Measurements from ENCODE around the gene EIF3I. TPM values are rescaled to one million over a fixed set of nuclear protein-coding genes. Genes with fewer than 3 reads are reported as not detected.

The EIF3I gene
- polyA plus RNA-seq, 2 of the 4 experiments (the other 2 are of a cell fraction): 300 to 318 TPM

DNA sequence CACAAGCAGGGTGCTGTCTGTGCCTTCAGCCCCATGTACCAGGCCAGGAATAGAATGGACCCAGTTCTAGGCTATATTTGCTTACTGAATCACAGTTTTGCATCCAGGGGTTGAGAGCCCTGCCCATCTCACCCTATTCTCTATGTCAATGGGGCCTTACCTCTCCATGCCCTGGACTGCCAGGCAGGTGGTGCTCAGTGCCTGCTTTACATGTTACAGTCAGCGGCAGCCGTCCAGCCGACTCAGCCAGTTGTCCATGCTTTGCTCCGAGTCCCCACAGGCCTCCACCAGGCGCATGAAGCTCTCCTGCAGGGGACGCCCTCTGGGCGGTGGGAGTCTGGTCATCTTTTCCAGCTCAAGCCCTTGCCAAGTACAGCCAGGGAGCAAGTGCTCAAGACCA is 12.6 kb downstream of the EIF3I start:
- FAIRE-seq (no peak), DNase-seq (ENCODE audit: low read depth in 1 of 2, low spot score in 1 of 2) (peak in 1 of 2 experiments; percentile 24), ATAC-seq (peak; percentile 36 to 40; a peak in 5 of 6 replicates)
- ChIA-PET POLR2A (interaction anchor here (0.6 kb wide), 1 partner anchor 56 kb away, joined by 3 read pairs; the partner anchor contains the start of gene TXLNA), CTCF (interaction anchor here (0.8 to 1.4 kb wide), 4 partner anchors 8 to 97 kb away, joined by 3 to 4 read pairs (median 3); no protein-coding TSS in a partner anchor)
- Histone ChIP-seq H3K27ac (peak overlapping the region; percentile 79 to 87), H3K4me2 (no peak overlapping the region), H3K4me1 (peaks cover 35% of the 10 kb centered on the region), H3K9me3 (no peaks in the 10 kb centered on the region), H3K4me3 (no peak overlapping the region)
- TF ChIP-seq SREBF2 (IDR thresholded peaks at IDR 0.05) (no peak), MYC (IDR thresholded peaks at IDR 0.05; ENCODE audit: borderline replicate concordance, low read length) (no peak), SMC3 (IDR thresholded peaks at IDR 0.05) (no peak), RARB (CRISPR knock-in tag; IDR thresholded peaks at IDR 0.05) (no peak), JUN (IDR thresholded peaks at IDR 0.05) (no peak), CHD4 (IDR thresholded peaks at IDR 0.05; ENCODE audit: borderline replicate concordance) (no peak), HOXB13 (CRISPR knock-in tag; IDR thresholded peaks at IDR 0.05; ENCODE audit: low read depth) (no peak), GATA3 (IDR thresholded peaks at IDR 0.05; ENCODE audit: borderline replicate concordance) (no peak), ZSCAN20 (CRISPR knock-in tag; IDR thresholded peaks at IDR 0.05) (no peak), RCOR1 (IDR thresholded peaks at IDR 0.05; ENCODE audit: low read depth, low read length) (no peak), RNF2 (IDR thresholded peaks at IDR 0.05; ENCODE audit: borderline replicate concordance, low read depth) (no peak), JUNB (IDR thresholded peaks at IDR 0.05) (no peak), CBX2 (IDR thresholded peaks at IDR 0.05; ENCODE audit: borderline replicate concordance, low read depth) (no peak), HDAC2 (IDR thresholded peaks at IDR 0.05) (no peak), TFCP2L1 (CRISPR knock-in tag; IDR thresholded peaks at IDR 0.05) (no peak), CHD2 (IDR thresholded peaks at IDR 0.05; ENCODE audit: low read length, partially characterized antibody) (no peak), NR3C1 (IDR thresholded peaks at IDR 0.05) (no peak), EHMT2 (IDR thresholded peaks at IDR 0.05; ENCODE audit: low read depth) (no peak), KDM5A (IDR thresholded peaks at IDR 0.05) (no peak)
- TF ChIP-seq, protein P1, sequence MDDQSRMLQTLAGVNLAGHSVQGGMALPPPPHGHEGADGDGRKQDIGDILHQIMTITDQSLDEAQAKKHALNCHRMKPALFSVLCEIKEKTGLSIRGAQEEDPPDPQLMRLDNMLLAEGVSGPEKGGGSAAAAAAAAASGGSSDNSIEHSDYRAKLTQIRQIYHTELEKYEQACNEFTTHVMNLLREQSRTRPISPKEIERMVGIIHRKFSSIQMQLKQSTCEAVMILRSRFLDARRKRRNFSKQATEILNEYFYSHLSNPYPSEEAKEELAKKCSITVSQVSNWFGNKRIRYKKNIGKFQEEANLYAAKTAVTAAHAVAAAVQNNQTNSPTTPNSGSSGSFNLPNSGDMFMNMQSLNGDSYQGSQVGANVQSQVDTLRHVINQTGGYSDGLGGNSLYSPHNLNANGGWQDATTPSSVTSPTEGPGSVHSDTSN (IDR thresholded peaks at IDR 0.05): no peak
- WGBS (ENCODE audit: missing lambda C conversion rate): 85% methylated on average over 5 of the region's 7 CpGs

DNA sequence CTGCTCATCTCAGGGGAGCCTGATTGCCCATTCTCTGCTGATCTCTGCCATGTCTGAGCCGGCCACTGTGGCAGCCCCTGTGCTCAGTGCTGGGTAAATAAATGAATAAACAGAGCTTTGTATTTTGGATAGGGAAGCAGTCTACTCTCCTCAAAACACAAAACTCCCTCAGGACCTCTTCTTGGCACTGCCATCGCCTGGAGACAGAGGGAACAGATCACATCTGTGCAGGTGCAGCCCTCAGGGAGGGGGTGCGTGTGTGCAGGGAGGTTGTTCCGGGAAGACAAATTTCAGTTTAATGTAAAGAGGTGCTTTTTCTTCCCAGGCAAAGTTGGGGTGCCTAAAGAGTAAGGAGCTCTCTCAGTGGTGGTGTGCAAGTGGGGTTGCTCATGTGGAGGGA is 17.1 kb downstream of the EIF3I start:
- H3K27ac ChIP-seq: no peak overlapping the region
- POLR2A ChIA-PET: interaction anchor here (2.2 kb wide), 1 partner anchor 52 kb away, joined by 11 read pairs; the partner anchor contains the start of gene HDAC1
- H3K4me3 ChIP-seq: no peak overlapping the region

DNA sequence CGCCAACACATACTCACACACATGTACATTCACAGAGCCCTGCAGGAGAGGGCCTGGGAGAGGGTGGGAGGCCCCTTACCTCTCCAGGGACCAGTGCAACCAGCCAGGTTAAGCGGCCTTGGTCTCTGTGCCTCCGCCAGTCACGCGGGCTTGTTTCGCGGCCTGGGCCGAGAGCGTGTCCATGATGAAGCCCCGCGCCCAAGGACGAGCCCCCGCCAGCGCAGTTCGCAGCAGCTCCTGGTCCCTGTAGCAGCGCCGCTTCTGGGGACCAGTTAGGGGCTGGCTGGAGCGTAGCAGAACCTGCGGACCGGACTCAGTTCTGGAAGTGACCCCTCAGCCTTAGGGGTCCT is 17.6 kb downstream of the EIF3I start:
- ChIA-PET CTCF (interaction anchor here (0.6 to 4.8 kb wide), 13 partner anchors 8 to 83 kb away, joined by 3 to 45 read pairs (median 6); partner anchors contain the start of gene LCK), POLR2A (interaction anchor here (1.5 to 3.4 kb wide), 3 partner anchors 17 to 96 kb away, joined by 3 to 16 read pairs (median 11); partner anchors contain the start of genes HDAC1 and MARCKSL1)
- Histone ChIP-seq H3K4me3 (no peak overlapping the region), H3K4me2 (peak overlapping the region; percentile 81), H3K4me1 (peaks cover 46% of the 10 kb centered on the region), H3K9me3 (no peaks in the 10 kb centered on the region), H3K27ac (peak overlapping the region; percentile 79 to 94; a peak in 4 of 6 replicates)
- FAIRE-seq: no peak
- no peak for ATAC-seq
- no peak for DNase-seq (ENCODE audit: low read depth in 1 of 2, low spot score in 1 of 2)
- TF ChIP-seq ESRRA (IDR thresholded peaks at IDR 0.05; ENCODE audit: borderline replicate concordance, low read length) (no peak), EHMT2 (IDR thresholded peaks at IDR 0.05; ENCODE audit: low read depth) (no peak)
- TF ChIP-seq, protein P2, sequence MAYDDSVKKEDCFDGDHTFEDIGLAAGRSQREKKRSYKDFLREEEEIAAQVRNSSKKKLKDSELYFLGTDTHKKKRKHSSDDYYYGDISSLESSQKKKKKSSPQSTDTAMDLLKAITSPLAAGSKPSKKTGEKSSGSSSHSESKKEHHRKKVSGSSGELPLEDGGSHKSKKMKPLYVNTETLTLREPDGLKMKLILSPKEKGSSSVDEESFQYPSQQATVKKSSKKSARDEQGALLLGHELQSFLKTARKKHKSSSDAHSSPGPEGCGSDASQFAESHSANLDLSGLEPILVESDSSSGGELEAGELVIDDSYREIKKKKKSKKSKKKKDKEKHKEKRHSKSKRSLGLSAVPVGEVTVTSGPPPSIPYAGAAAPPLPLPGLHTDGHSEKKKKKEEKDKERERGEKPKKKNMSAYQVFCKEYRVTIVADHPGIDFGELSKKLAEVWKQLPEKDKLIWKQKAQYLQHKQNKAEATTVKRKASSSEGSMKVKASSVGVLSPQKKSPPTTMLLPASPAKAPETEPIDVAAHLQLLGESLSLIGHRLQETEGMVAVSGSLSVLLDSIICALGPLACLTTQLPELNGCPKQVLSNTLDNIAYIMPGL (CRISPR knock-in tag; IDR thresholded peaks at IDR 0.05; ENCODE audit: borderline replicate concordance): no peak
- 97% methylated on average over 12 of the region's 20 CpGs for WGBS (ENCODE audit: missing lambda C conversion rate)

More for the DNA sequence above, 17.1 kb downstream of the EIF3I start:
- CTCF ChIA-PET: interaction anchor here (1.9 to 4.8 kb wide), 5 partner anchors 7 to 79 kb away, joined by 6 to 45 read pairs (median 17); no protein-coding TSS in a partner anchor
- H3K4me2 ChIP-seq: no peak overlapping the region
- FAIRE-seq (no peak), ATAC-seq (no peak), DNase-seq (ENCODE audit: low read depth in 1 of 2, low spot score in 1 of 2) (no peak)
- 78% methylated on average over 4 of the region's 4 CpGs for WGBS (ENCODE audit: missing lambda C conversion rate)
- no peak for TF ChIP-seq RFX5 (IDR thresholded peaks at IDR 0.05)
- no peak for TF ChIP-seq SREBF2 (IDR thresholded peaks at IDR 0.05)
- no peak for TF ChIP-seq HOXB5 (CRISPR knock-in tag; IDR thresholded peaks at IDR 0.05)
- TF ChIP-seq SMC3 (IDR thresholded peaks at IDR 0.05): no peak
- no peak for TF ChIP-seq FOSL2 (IDR thresholded peaks at IDR 0.05)
- no peak for TF ChIP-seq FOSL2 (CRISPR knock-in tag; IDR thresholded peaks at IDR 0.05)
- TF ChIP-seq HOXA7 (CRISPR knock-in tag; IDR thresholded peaks at IDR 0.05): no peak
- TF ChIP-seq JUN (IDR thresholded peaks at IDR 0.05): no peak
- TF ChIP-seq GATA3 (IDR thresholded peaks at IDR 0.05; ENCODE audit: borderline replicate concordance): no peak
- TF ChIP-seq JUNB (IDR thresholded peaks at IDR 0.05): no peak
- TF ChIP-seq NR3C1 (IDR thresholded peaks at IDR 0.05): no peak
- TF ChIP-seq POLR2A (IDR thresholded peaks at IDR 0.05; ENCODE audit: low read length): no peak
- no peak for TF ChIP-seq TFCP2L1 (CRISPR knock-in tag; IDR thresholded peaks at IDR 0.05)
- no peak for TF ChIP-seq RARB (CRISPR knock-in tag; IDR thresholded peaks at IDR 0.05)
- no peak for TF ChIP-seq CHD4 (IDR thresholded peaks at IDR 0.05; ENCODE audit: borderline replicate concordance)
- H3K4me1 ChIP-seq: peaks cover 51% of the 10 kb centered on the region
- H3K9me3 ChIP-seq: no peaks in the 10 kb centered on the region

All from A549 (cell line).